ENCODE measurements around the gene ILDR2.

The ILDR2 gene

GRCh38 chr1:166925810-166926478 lies 49.4 kb downstream of the ILDR2 start:
- no peak for DNase-seq (ENCODE audit: low read depth in 3 of 3, low spot score in 1 of 3)

GRCh38 chr1:166924823-166925541 lies 50.4 kb downstream of the ILDR2 start:
- no peak for DNase-seq (ENCODE audit: low read depth in 3 of 3, low spot score in 1 of 3)

GRCh38 chr1:166920561-166921475 lies 54.5 kb downstream of the ILDR2 start:
- no peak for DNase-seq (ENCODE audit: low read depth in 3 of 3, low spot score in 1 of 3)

- DNase-seq (ENCODE audit: low read depth in 3 of 3, low spot score in 1 of 3) = no peak
Observed at GRCh38 chr1:166918956-166919316, 56.4 kb downstream of the ILDR2 start.

GRCh38 chr1:166918088-166918955 lies 57.0 kb downstream of the ILDR2 start:
- DNase-seq (ENCODE audit: low read depth in 3 of 3, low spot score in 1 of 3) = no peak

- no peak for DNase-seq (ENCODE audit: low read depth in 3 of 3, low spot score in 1 of 3)
Observed at GRCh38 chr1:166915941-166916340, 59.4 kb downstream of the ILDR2 start.

- DNase-seq (ENCODE audit: low read depth in 3 of 3, low spot score in 1 of 3) = no peak
Observed at GRCh38 chr1:166915042-166915441, 60.3 kb downstream of the ILDR2 start.

- no peak for DNase-seq (ENCODE audit: low read depth in 3 of 3, low spot score in 1 of 3)
Observed at GRCh38 chr1:166914111-166914510, 61.2 kb downstream of the ILDR2 start.

- DNase-seq (ENCODE audit: low read depth in 3 of 3, low spot score in 1 of 3) = no peak
Observed at GRCh38 chr1:166911624-166912023, 63.7 kb downstream of the ILDR2 start.

- peak; percentile 26 to 58 (median 51) for DNase-seq (ENCODE audit: low read depth in 3 of 3, low spot score in 1 of 3)
Observed at GRCh38 chr1:166910396-166910994, 64.8 kb downstream of the ILDR2 start.

- DNase-seq (ENCODE audit: low read depth in 3 of 3, low spot score in 1 of 3) = no peak
Observed at GRCh38 chr1:166908942-166909341, 66.4 kb downstream of the ILDR2 start.

- DNase-seq (ENCODE audit: low read depth in 3 of 3, low spot score in 1 of 3) = no peak
Observed at GRCh38 chr1:166907763-166908162, 67.6 kb downstream of the ILDR2 start.

- DNase-seq (ENCODE audit: low read depth in 3 of 3, low spot score in 1 of 3) = no peak
Observed at GRCh38 chr1:166907051-166907450, 68.3 kb downstream of the ILDR2 start.

GRCh38 chr1:166906647-166907046 lies 68.7 kb downstream of the ILDR2 start:
- DNase-seq (ENCODE audit: low read depth in 3 of 3, low spot score in 1 of 3) = no peak

GRCh38 chr1:166905900-166906299 lies 69.4 kb downstream of the ILDR2 start:
- DNase-seq (ENCODE audit: low read depth in 3 of 3, low spot score in 1 of 3) = no peak

- DNase-seq (ENCODE audit: low read depth in 3 of 3, low spot score in 1 of 3) = no peak
Observed at GRCh38 chr1:166905136-166905535, 70.2 kb downstream of the ILDR2 start.

GRCh38 chr1:166903232-166903631 lies 72.1 kb downstream of the ILDR2 start:
- DNase-seq (ENCODE audit: low read depth in 3 of 3, low spot score in 1 of 3) = no peak

GRCh38 chr1:166902279-166902678 lies 73.1 kb downstream of the ILDR2 start:
- DNase-seq (ENCODE audit: low read depth in 3 of 3, low spot score in 1 of 3) = no peak

- no peak for DNase-seq (ENCODE audit: low read depth in 3 of 3, low spot score in 1 of 3)
Observed at GRCh38 chr1:166900987-166901386, 74.4 kb downstream of the ILDR2 start.

- DNase-seq (ENCODE audit: low read depth in 3 of 3, low spot score in 1 of 3) = no peak
Observed at GRCh38 chr1:166899769-166900168, 75.6 kb downstream of the ILDR2 start.

Data from stimulated activated CD4-positive, alpha-beta T cell treated with anti-CD3 and anti-CD28 coated beads, TNF-alpha, amount 100 ng/mL, for 1 hour (primary cell).